ENCODE measurements around the gene BAG3. TPM values are rescaled to one million over a fixed set of nuclear protein-coding genes. Genes with fewer than 3 reads are reported as not detected.

The BAG3 gene
- total and polyA plus RNA-seq, 2 donors from 2014 or later: 42.0 to 54.9 TPM

DNA sequence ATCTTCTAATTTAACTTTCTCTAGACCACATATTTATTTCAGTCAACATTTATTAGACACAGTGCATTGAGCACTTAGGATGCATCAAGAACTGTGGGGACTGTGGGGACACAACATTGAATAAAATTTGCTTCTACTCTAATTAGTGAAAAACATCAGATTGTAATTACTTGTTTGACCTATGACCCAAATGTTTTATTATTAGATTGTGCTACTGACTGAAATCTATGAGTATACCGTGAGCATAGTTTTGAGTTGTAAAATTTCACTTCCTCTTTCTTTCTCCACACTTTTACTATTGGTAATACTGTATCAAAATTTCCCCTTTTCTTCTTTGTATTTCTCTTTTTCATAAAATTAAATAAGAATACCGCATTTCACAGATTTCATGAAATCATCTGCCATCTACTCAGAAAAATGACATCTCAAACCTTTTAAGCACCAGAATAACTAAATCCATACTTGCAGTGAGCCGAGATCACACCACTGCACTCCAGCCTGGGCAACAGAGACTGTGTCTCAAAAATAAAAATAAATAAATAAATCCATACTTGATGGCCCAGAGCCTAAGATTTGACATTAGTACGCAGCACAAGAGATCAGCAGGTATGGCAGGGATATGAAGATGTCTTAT is 49.3 kb downstream of the BAG3 start:
- Histone ChIP-seq H3K36me3 (ENCODE audit: control insufficient read depth in 2 of 3, insufficient read depth in 3 of 3, low read length in 3 of 3) (no peaks in the 10 kb centered on the region), H3K27me3 (ENCODE audit: control insufficient read depth, insufficient read depth, low read length) (no peaks in the 10 kb centered on the region), H3K4me1 (ENCODE audit: control insufficient read depth in 2 of 3, insufficient read depth in 2 of 3, low read depth in 1 of 3, low read length in 3 of 3) (no peaks in the 10 kb centered on the region), H3K4me3 (ENCODE audit: low read length in 3 of 3) (no peak overlapping the region), H3K9ac (ENCODE audit: low read length in 3 of 3) (no peak overlapping the region), H3K9me3 (ENCODE audit: control insufficient read depth in 2 of 3, insufficient read depth in 1 of 3, low read length in 3 of 3) (no peaks in the 10 kb centered on the region), H3K27ac (ENCODE audit: low read depth in 2 of 2, low read length in 2 of 2) (no peak overlapping the region)
- intact Hi-C loops (cut with DNase I): no loop called here
- FAIRE-seq: no peak
- no peak for DNase-seq
- TF ChIP-seq, protein P1, sequence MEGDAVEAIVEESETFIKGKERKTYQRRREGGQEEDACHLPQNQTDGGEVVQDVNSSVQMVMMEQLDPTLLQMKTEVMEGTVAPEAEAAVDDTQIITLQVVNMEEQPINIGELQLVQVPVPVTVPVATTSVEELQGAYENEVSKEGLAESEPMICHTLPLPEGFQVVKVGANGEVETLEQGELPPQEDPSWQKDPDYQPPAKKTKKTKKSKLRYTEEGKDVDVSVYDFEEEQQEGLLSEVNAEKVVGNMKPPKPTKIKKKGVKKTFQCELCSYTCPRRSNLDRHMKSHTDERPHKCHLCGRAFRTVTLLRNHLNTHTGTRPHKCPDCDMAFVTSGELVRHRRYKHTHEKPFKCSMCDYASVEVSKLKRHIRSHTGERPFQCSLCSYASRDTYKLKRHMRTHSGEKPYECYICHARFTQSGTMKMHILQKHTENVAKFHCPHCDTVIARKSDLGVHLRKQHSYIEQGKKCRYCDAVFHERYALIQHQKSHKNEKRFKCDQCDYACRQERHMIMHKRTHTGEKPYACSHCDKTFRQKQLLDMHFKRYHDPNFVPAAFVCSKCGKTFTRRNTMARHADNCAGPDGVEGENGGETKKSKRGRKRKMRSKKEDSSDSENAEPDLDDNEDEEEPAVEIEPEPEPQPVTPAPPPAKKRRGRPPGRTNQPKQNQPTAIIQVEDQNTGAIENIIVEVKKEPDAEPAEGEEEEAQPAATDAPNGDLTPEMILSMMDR (IDR thresholded peaks at IDR 0.05; ENCODE audit: borderline replicate concordance, extremely low read depth, insufficient read depth): no peak

DNA sequence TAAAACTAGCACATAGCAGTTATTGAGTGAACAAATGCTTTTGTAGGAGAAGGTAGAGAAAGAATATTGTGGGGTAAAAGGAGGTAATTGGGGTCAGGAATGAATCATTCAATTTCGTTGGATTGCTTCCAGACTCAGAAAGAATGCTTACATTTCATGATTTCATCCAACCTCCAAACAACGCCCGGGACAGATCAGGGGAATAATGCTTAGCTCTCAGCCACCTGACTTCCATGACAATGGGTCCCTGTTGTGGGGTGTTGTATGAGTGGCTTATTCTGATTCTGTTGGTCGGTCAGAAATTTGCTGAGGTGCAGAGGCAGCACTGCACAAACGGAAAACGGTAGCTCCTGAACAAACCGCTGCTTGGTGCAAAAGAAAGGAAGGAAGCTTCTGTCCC is 50.7 kb downstream of the BAG3 start:
- Histone ChIP-seq H3K27ac (ENCODE audit: low read depth in 2 of 2, low read length in 2 of 2) (no peak overlapping the region), H3K4me3 (ENCODE audit: low read length in 3 of 3) (no peak overlapping the region), H3K9ac (ENCODE audit: low read length in 3 of 3) (no peak overlapping the region), H3K9me3 (ENCODE audit: control insufficient read depth in 2 of 3, insufficient read depth in 1 of 3, low read length in 3 of 3) (no peaks in the 10 kb centered on the region), H3K4me1 (ENCODE audit: control insufficient read depth in 2 of 3, insufficient read depth in 2 of 3, low read depth in 1 of 3, low read length in 3 of 3) (no peaks in the 10 kb centered on the region), H3K36me3 (ENCODE audit: control insufficient read depth in 2 of 3, insufficient read depth in 3 of 3, low read length in 3 of 3) (no peaks in the 10 kb centered on the region), H3K27me3 (ENCODE audit: control insufficient read depth, insufficient read depth, low read length) (no peaks in the 10 kb centered on the region)
- intact Hi-C loops (cut with DNase I): no loop called here
- DNase-seq (no peak), FAIRE-seq (no peak)
- TF ChIP-seq, protein P1 (IDR thresholded peaks at IDR 0.05; ENCODE audit: borderline replicate concordance, extremely low read depth, insufficient read depth): no peak

DNA sequence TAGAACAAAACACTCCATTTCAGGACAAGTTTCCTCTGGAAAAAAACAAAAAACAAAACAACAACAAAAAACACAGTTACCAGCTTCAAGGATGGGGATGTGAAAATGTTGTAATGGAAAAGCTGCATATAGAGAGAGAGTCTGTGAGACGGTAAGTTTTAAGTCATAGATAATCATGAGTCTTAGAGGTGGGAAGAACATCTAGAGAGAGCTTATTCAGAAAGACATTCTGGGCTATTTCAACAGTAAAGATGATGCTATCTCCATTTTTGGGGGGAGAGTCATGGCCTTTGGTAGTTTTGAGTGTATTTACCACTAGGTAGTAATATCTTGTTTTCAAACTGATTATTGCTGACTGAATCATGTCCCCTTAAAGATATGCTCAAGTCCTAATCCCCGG is 51.4 kb downstream of the BAG3 start:
- Histone ChIP-seq H3K4me1 (ENCODE audit: control insufficient read depth in 2 of 3, insufficient read depth in 2 of 3, low read depth in 1 of 3, low read length in 3 of 3) (no peaks in the 10 kb centered on the region), H3K27me3 (ENCODE audit: control insufficient read depth, insufficient read depth, low read length) (no peaks in the 10 kb centered on the region), H3K36me3 (ENCODE audit: control insufficient read depth in 2 of 3, insufficient read depth in 3 of 3, low read length in 3 of 3) (no peaks in the 10 kb centered on the region), H3K27ac (ENCODE audit: low read depth in 2 of 2, low read length in 2 of 2) (no peak overlapping the region), H3K4me3 (ENCODE audit: low read length in 3 of 3) (no peak overlapping the region), H3K9me3 (ENCODE audit: control insufficient read depth in 2 of 3, insufficient read depth in 1 of 3, low read length in 3 of 3) (no peaks in the 10 kb centered on the region), H3K9ac (ENCODE audit: low read length in 3 of 3) (no peak overlapping the region)
- no peak for DNase-seq
- intact Hi-C loops (cut with DNase I): no loop called here
- no peak for FAIRE-seq
- TF ChIP-seq, protein P1 (IDR thresholded peaks at IDR 0.05; ENCODE audit: borderline replicate concordance, extremely low read depth, insufficient read depth): no peak

All from kidney (tissue), 14 donors.